GM23338 (cell line): ENCODE measurements around the gene PANK4. TPM values are rescaled to one million over a fixed set of nuclear protein-coding genes. Genes with fewer than 3 reads are reported as not detected.

Source experiments
- ATAC-seq: fragments of 200-7000 bp; cut with Tn5 transposase; 3 replicates; pipeline ENCODE4 v1.9.1; 2020
- DNase-seq: peaks from one replicate; pipeline ENCODE4 v3.0.0-alpha.2; 2015; ENCODE audit warnings: low spot score
- H2AFZ ChIP-seq: fragments of 200-600 bp; sonication (generic); 2 replicates; pipeline ENCODE4 v1.8.0; 2016; ENCODE audit warnings: antibody characterized with exemption, mild to moderate bottlenecking, moderate library complexity
- H3F3A ChIP-seq: fragments of 200-600 bp; sonication (generic); replicated peaks from 2 replicates; pipeline ENCODE4 v1.8.0; 2017; ENCODE audit warnings: antibody characterized with exemption, mixed run types, low read depth
- H3K27ac ChIP-seq: fragments of 200-600 bp; sonication (generic); 2 replicates; pipeline ENCODE4 v1.6.1; 2016; ENCODE audit warnings: low read depth
- H3K27me3 ChIP-seq: fragments of 200-600 bp; sonication (generic); 2 replicates; pipeline ENCODE4 v1.8.0; 2016; ENCODE audit warnings: mild to moderate bottlenecking, mixed run types, moderate library complexity; ENCODE audit not compliant: insufficient read depth
- H3K36me3 ChIP-seq: fragments of 200-600 bp; sonication (generic); 2 replicates; pipeline ENCODE4 v1.8.0; 2016; ENCODE audit warnings: mild to moderate bottlenecking; ENCODE audit not compliant: insufficient read depth
- H3K4me1 ChIP-seq: fragments of 200-600 bp; sonication (generic); 2 replicates; pipeline ENCODE4 v1.8.0; 2016; ENCODE audit warnings: mild to moderate bottlenecking, moderate library complexity; ENCODE audit not compliant: insufficient read depth
- H3K4me2 ChIP-seq: fragments of 200-600 bp; sonication (generic); 2 replicates; pipeline ENCODE4 v1.7.1; 2017; ENCODE audit warnings: mixed run types
- H3K4me3 ChIP-seq: fragments of 200-600 bp; sonication (generic); 2 replicates; pipeline ENCODE4 v1.6.1; 2016; ENCODE audit warnings: mixed run types
- H3K79me2 ChIP-seq: fragments of 200-600 bp; sonication (generic); replicated peaks from 2 replicates; pipeline ENCODE4 v1.8.0; 2017; ENCODE audit warnings: mild to moderate bottlenecking; ENCODE audit not compliant: insufficient read depth
- H3K9me2 ChIP-seq: fragments of 200-600 bp; sonication (generic); 2 replicates; pipeline ENCODE4 v1.8.0; 2017; ENCODE audit not compliant: insufficient read depth
- H4K20me1 ChIP-seq: fragments of 200-600 bp; sonication (generic); replicated peaks from 2 replicates; pipeline ENCODE4 v1.8.0; 2017; ENCODE audit warnings: mild to moderate bottlenecking; ENCODE audit not compliant: insufficient read depth
- H3K27ac Mint-ChIP-seq: 2 replicates; pipeline ENCODE4 v1.8.0; 2020; ENCODE audit warnings: inconsistent platforms, mild to moderate bottlenecking, moderate library complexity, mixed read lengths
- H3K27me3 Mint-ChIP-seq: 3 replicates; pipeline ENCODE4 v1.8.0; 2022; ENCODE audit warnings: low read depth, mild to moderate bottlenecking, moderate library complexity, mixed read lengths, inconsistent platforms; ENCODE audit not compliant: insufficient read depth, poor library complexity
- H3K36me3 Mint-ChIP-seq: 3 replicates; pipeline ENCODE4 v1.8.0; 2021; ENCODE audit warnings: low read depth, mild to moderate bottlenecking, inconsistent platforms, moderate library complexity, mixed read lengths
- H3K4me1 Mint-ChIP-seq: 3 replicates; pipeline ENCODE4 v1.8.0; 2020; ENCODE audit warnings: mild to moderate bottlenecking, inconsistent platforms, mixed read lengths
- H3K4me3 Mint-ChIP-seq: 3 replicates; pipeline ENCODE4 v1.8.0; 2021; ENCODE audit warnings: moderate library complexity, mild to moderate bottlenecking, inconsistent platforms, mixed read lengths
- H3K9me3 Mint-ChIP-seq: 3 replicates; pipeline ENCODE4 v1.8.0; 2020; ENCODE audit warnings: moderate library complexity, mild to moderate bottlenecking, inconsistent platforms, mixed read lengths
- CREB1 ChIP-seq: fragments of 250-450 bp; sonication (Bioruptor Pico); IDR thresholded peaks from 2 replicates; pipeline ENCODE4 v1.5.0; 2020; ENCODE audit warnings: low read depth, mild to moderate bottlenecking, moderate library complexity
- ETS1 ChIP-seq: IDR thresholded peaks from 2 replicates; pipeline ENCODE4 v1.6.1; 2016; ENCODE audit warnings: antibody characterized with exemption
- EZH2phosphoT487 ChIP-seq: fragments of 200-600 bp; sonication (generic); IDR thresholded peaks from one replicate; pipeline ENCODE4 v1.8.1; 2018; ENCODE audit warnings: antibody characterized with exemption; ENCODE audit not compliant: unreplicated experiment
- JUNB ChIP-seq: IDR thresholded peaks from one replicate; pipeline ENCODE4 v1.6.1; 2016; ENCODE audit warnings: antibody characterized with exemption; ENCODE audit not compliant: unreplicated experiment
- NANOG ChIP-seq: IDR thresholded peaks from 2 replicates; pipeline ENCODE4 v1.6.1; 2016; ENCODE audit warnings: antibody characterized with exemption, borderline replicate concordance
- POLR2AphosphoS5 ChIP-seq: IDR thresholded peaks from 2 replicates; pipeline ENCODE4 v1.6.1; 2016; ENCODE audit warnings: antibody characterized with exemption, low read depth
- STAT1 ChIP-seq: IDR thresholded peaks from one replicate; pipeline ENCODE4 v1.6.1; 2016; ENCODE audit warnings: antibody characterized with exemption; ENCODE audit not compliant: unreplicated experiment
- ZNF114 ChIP-seq: fragments of 250-450 bp; sonication (Bioruptor Pico); IDR thresholded peaks from 2 replicates; pipeline ENCODE4 v1.5.0; 2020; ENCODE audit warnings: mild to moderate bottlenecking, moderate library complexity
- ZNF331 ChIP-seq: fragments of 250-450 bp; sonication (Bioruptor Pico); IDR thresholded peaks from 2 replicates; pipeline ENCODE4 v1.5.0; 2020; ENCODE audit warnings: low read depth, mild to moderate bottlenecking, moderate library complexity
- polyA plus RNA-seq: library from polyadenylated mRNA; unstranded; fragments of >200 nt; fragmentation: Nextera tagmentation; extraction: Ambion mirVana; gene quantifications from 2 replicates; pipeline ENCODE4 v1.2.1, GENCODE V29; 2016
- total RNA-seq: library from RNA; depleted of rRNA; stranded (reverse); fragments of >200 nt; shearing (Covaris generic); gene quantifications from 2 replicates; pipeline ENCODE4 v1.2.3, GENCODE V29; 2014
- TF ChIP-seq, protein P1 (sequence below): IDR thresholded peaks from one replicate; pipeline ENCODE4 v1.6.1; 2018; ENCODE audit warnings: antibody characterized with exemption; ENCODE audit not compliant: unreplicated experiment
- TF ChIP-seq, protein P2 (sequence below), 2 experiments: fragments of 200-600 bp in 1 of 2; sonication (generic) in 1 of 2; conservative IDR thresholded peaks; 2 replicates each; pipeline versions ENCODE4 v1.5.1 to v1.6.1; 2016 to 2017; ENCODE audit warnings: antibody characterized with exemption in 2 of 2, low read depth in 2 of 2, mild to moderate bottlenecking in 2 of 2, moderate library complexity in 1 of 2

Gene PANK4
- total and polyA plus RNA-seq, 2 experiments from 2014 or later: 25.8 to 43.7 TPM

GRCh38 chr1:2529784-2530512 is 3.6 kb upstream of the PANK4 start, which contains the start of gene HES5 (continued):
- peak; percentile 49 for TF ChIP-seq EZH2phosphoT487
- no peak for TF ChIP-seq NANOG
- no peak for TF ChIP-seq CREB1 (CRISPR knock-in tag)
- TF ChIP-seq STAT1: no peak
- no peak for TF ChIP-seq JUNB
- no peak for TF ChIP-seq ZNF114 (CRISPR knock-in tag)
- TF ChIP-seq ETS1: no peak

DNA sequence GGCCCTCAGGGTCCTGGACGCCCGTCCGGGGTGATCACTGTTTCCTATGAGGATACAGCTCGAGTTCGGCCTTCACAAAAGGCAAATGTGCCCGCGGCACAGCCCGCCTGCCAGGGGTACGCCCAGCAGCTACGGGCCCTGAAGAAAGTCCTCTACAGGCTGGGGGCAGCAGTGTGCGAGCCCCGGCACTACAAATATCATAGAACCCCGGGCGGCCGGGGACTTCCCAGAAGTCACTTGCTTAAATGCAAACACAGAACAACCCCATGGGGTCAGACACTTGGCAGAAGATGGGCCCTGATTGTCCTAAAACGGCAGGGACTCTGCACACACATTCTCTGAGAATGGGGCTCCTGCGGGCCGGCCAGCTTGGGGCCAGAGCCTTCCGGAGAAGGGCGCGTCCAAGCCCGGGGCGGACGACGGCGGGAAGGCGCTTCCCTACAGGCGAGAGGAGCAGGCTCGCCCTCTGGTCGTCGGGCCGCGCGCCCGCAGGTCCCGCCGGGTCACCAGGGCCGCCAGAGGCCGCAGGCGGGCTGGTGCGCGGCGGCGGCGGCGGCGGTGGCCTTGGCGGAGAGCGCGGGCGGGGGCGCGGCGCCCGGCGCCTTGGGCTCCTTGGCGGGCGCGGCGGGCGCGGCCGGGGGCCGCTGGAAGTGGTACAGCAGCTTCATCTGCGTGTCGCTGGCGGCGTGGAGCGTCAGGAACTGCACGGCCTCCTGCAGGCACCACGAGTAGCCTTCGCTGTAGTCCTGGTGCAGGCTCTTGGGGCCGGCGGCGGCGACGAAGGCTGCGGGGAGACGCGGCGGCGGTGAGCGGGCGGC is 2.8 kb upstream of the PANK4 start:
- Mint-ChIP-seq H3K27ac (no peak overlapping the region), H3K4me3 (peak overlapping the region; percentile 55), H3K9me3 (no peaks in the 10 kb centered on the region), H3K27me3 (peaks cover 61% of the 10 kb centered on the region), H3K4me1 (peaks cover 28% of the 10 kb centered on the region), H3K36me3 (no peaks in the 10 kb centered on the region; the same call in 2 of the 3 replicates)
- H3K4me1 ChIP-seq: peaks cover 15% of the 10 kb centered on the region
- no peaks in the 10 kb centered on the region for H3K9me2 ChIP-seq
- peak overlapping the region; percentile 57 for H3K4me3 ChIP-seq
- no peaks in the 10 kb centered on the region for H3F3A ChIP-seq
- no peaks in the 10 kb centered on the region for H3K36me3 ChIP-seq
- DNase-seq (peak; percentile 76), ATAC-seq (peak; percentile 32)
- H3K79me2 ChIP-seq: peaks cover 18% of the 10 kb centered on the region
- H3K27ac ChIP-seq: no peak overlapping the region
- H4K20me1 ChIP-seq: peaks cover 17% of the 10 kb centered on the region
- H2AFZ ChIP-seq: no peak overlapping the region; the same call in 1 of the 2 replicates
- H3K27me3 ChIP-seq: peaks cover 55% of the 10 kb centered on the region
- TF ChIP-seq JUNB (no peak), STAT1 (no peak), POLR2AphosphoS5 (no peak), ZNF331 (CRISPR knock-in tag) (no peak)
- TF ChIP-seq, protein P1, sequence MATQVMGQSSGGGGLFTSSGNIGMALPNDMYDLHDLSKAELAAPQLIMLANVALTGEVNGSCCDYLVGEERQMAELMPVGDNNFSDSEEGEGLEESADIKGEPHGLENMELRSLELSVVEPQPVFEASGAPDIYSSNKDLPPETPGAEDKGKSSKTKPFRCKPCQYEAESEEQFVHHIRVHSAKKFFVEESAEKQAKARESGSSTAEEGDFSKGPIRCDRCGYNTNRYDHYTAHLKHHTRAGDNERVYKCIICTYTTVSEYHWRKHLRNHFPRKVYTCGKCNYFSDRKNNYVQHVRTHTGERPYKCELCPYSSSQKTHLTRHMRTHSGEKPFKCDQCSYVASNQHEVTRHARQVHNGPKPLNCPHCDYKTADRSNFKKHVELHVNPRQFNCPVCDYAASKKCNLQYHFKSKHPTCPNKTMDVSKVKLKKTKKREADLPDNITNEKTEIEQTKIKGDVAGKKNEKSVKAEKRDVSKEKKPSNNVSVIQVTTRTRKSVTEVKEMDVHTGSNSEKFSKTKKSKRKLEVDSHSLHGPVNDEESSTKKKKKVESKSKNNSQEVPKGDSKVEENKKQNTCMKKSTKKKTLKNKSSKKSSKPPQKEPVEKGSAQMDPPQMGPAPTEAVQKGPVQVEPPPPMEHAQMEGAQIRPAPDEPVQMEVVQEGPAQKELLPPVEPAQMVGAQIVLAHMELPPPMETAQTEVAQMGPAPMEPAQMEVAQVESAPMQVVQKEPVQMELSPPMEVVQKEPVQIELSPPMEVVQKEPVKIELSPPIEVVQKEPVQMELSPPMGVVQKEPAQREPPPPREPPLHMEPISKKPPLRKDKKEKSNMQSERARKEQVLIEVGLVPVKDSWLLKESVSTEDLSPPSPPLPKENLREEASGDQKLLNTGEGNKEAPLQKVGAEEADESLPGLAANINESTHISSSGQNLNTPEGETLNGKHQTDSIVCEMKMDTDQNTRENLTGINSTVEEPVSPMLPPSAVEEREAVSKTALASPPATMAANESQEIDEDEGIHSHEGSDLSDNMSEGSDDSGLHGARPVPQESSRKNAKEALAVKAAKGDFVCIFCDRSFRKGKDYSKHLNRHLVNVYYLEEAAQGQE: no peak
- TF ChIP-seq, protein P2, sequence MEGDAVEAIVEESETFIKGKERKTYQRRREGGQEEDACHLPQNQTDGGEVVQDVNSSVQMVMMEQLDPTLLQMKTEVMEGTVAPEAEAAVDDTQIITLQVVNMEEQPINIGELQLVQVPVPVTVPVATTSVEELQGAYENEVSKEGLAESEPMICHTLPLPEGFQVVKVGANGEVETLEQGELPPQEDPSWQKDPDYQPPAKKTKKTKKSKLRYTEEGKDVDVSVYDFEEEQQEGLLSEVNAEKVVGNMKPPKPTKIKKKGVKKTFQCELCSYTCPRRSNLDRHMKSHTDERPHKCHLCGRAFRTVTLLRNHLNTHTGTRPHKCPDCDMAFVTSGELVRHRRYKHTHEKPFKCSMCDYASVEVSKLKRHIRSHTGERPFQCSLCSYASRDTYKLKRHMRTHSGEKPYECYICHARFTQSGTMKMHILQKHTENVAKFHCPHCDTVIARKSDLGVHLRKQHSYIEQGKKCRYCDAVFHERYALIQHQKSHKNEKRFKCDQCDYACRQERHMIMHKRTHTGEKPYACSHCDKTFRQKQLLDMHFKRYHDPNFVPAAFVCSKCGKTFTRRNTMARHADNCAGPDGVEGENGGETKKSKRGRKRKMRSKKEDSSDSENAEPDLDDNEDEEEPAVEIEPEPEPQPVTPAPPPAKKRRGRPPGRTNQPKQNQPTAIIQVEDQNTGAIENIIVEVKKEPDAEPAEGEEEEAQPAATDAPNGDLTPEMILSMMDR (conservative IDR thresholded peaks at IDR 0.05; ENCODE audit: low read depth in 2 of 2): no peak; a peak in 1 of 4 replicates
- H3K4me2 ChIP-seq: peak overlapping the region; percentile 87
